HEK293 (cell line): ENCODE data around the gene R3HDML.

Experiments
- CTCF ChIA-PET: fragments of 350-600 bp; formaldehyde crosslinking; extraction: SDS; loops from one replicate; lab custom pipeline; 2021; ENCODE audit warnings: antibody characterized with exemption; lab: Yijun Ruan, JAX
- POLR2A ChIA-PET: fragments of 300-600 bp; formaldehyde crosslinking; extraction: SDS; loops from one replicate; lab custom pipeline; 2020; ENCODE audit warnings: antibody characterized with exemption, inconsistent platforms; lab: Yijun Ruan, JAX
- H3K27ac ChIP-seq: fragments of 200-500 bp; sonication (Bioruptor generic); 2 replicates; pipeline ENCODE4 v1.5.1; 2014; ENCODE audit warnings: low read depth, low read length, control low read depth, inconsistent platforms; ENCODE audit errors: extremely low read depth
- H3K36me3 ChIP-seq, 2 experiments: fragments of 200-500 bp in 1 of 2; sonication (Bioruptor generic) in 1 of 2; 1 replicate in 1 of 2; 2 replicates in 1 of 2; pipeline ENCODE4 v1.5.1; 2014 to 2017; ENCODE audit warnings: inconsistent platforms in 2 of 2, low read length in 2 of 2; ENCODE audit not compliant: control insufficient read depth in 2 of 2, insufficient read depth in 1 of 2
- H3K4me1 ChIP-seq: fragments of 200-500 bp; sonication (Bioruptor generic); 2 replicates; pipeline ENCODE4 v1.5.1; 2014; ENCODE audit warnings: mild to moderate bottlenecking, low read length, inconsistent platforms; ENCODE audit not compliant: control insufficient read depth, insufficient read depth
- H3K4me3 ChIP-seq: 2 replicates; pipeline ENCODE4 v1.5.1; 2011; ENCODE audit warnings: low read depth, mild to moderate bottlenecking, control low read depth, low read length, moderate library complexity
- H3K9me3 ChIP-seq: fragments of 200-500 bp; sonication (Bioruptor generic); 2 replicates; pipeline ENCODE4 v1.5.1; 2014; ENCODE audit warnings: low read depth, low read length, inconsistent platforms; ENCODE audit not compliant: control insufficient read depth, insufficient read depth
- EGR2 ChIP-seq: fragments of 450-650 bp; formaldehyde crosslinking; IDR thresholded peaks from 2 replicates; pipeline ENCODE4 v1.5.1; 2016; ENCODE audit warnings: low read depth, missing biosample characterization, missing genetic modification characterization
- KLF16 ChIP-seq: fragments of 450-650 bp; formaldehyde crosslinking; IDR thresholded peaks from 2 replicates; pipeline ENCODE4 v1.5.1; 2017; ENCODE audit warnings: missing biosample characterization, missing genetic modification characterization
- PRDM1 ChIP-seq: fragments of 450-650 bp; formaldehyde crosslinking; IDR thresholded peaks from 2 replicates; pipeline ENCODE4; 2016; ENCODE audit warnings: missing biosample characterization, missing genetic modification characterization
- WT1 ChIP-seq: fragments of 450-650 bp; formaldehyde crosslinking; IDR thresholded peaks from 2 replicates; pipeline ENCODE4 v1.5.1; 2016; ENCODE audit warnings: missing biosample characterization, missing genetic modification characterization
- ZNF157 ChIP-seq: fragments of 450-650 bp; formaldehyde crosslinking; IDR thresholded peaks from 2 replicates; pipeline ENCODE4 v1.5.1; 2016; ENCODE audit warnings: missing biosample characterization, missing genetic modification characterization
- ZNF24 ChIP-seq: fragments of 450-650 bp; formaldehyde crosslinking; IDR thresholded peaks from 2 replicates; pipeline ENCODE4 v1.5.1; 2016; ENCODE audit warnings: missing biosample characterization, missing genetic modification characterization
- ZNF292 ChIP-seq: fragments of 450-650 bp; formaldehyde crosslinking; IDR thresholded peaks from 2 replicates; pipeline ENCODE4 v1.5.1; 2016; ENCODE audit warnings: low read depth, missing biosample characterization, missing genetic modification characterization, borderline replicate concordance
- ZNF341 ChIP-seq: fragments of 450-650 bp; formaldehyde crosslinking; IDR thresholded peaks from 2 replicates; pipeline ENCODE4; 2016; ENCODE audit warnings: low read depth, missing biosample characterization, missing genetic modification characterization
- ZNF510 ChIP-seq: fragments of 450-650 bp; formaldehyde crosslinking; IDR thresholded peaks from 2 replicates; pipeline ENCODE4 v1.5.1; 2018; ENCODE audit warnings: mild to moderate bottlenecking, missing genetic modification characterization, missing biosample characterization; ENCODE audit not compliant: insufficient replicate concordance
- ZNF670 ChIP-seq: fragments of 450-650 bp; formaldehyde crosslinking; IDR thresholded peaks from 2 replicates; pipeline ENCODE4 v1.5.1; 2016; ENCODE audit warnings: missing biosample characterization, missing genetic modification characterization, low read depth
- ZSCAN23 ChIP-seq: fragments of 450-650 bp; formaldehyde crosslinking; IDR thresholded peaks from 2 replicates; pipeline ENCODE4 v1.5.1; 2016; ENCODE audit warnings: missing biosample characterization, missing genetic modification characterization
- TF ChIP-seq, protein P1 (sequence below): fragments of 450-650 bp; formaldehyde crosslinking; IDR thresholded peaks from 2 replicates; pipeline ENCODE4 v1.5.1; 2016; ENCODE audit warnings: missing biosample characterization, missing genetic modification characterization
- TF ChIP-seq, protein P2 (sequence below): fragments of 450-650 bp; formaldehyde crosslinking; IDR thresholded peaks from 2 replicates; pipeline ENCODE4 v1.5.1; 2016; ENCODE audit warnings: missing biosample characterization, missing genetic modification characterization

The R3HDML gene

DNA sequence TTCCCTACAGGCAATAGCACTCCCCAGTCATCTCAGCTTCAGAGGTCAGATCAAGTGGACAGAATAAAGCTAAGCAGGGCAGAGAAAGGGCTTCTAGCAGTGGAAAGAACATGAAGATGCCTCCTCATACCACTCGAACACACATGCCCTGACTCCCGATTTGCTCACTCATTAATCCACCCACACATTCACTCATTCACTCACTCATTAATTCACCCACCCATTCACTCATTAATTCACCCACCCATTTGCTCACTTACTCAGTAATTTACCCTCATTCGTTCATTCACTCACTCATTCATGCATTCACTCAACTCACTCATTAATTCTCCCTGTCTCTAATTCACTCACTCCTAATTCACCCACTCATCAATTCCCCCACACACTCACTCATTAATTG lies 62.6 kb downstream of the R3HDML start:
- ChIA-PET POLR2A (no interaction called here), CTCF (interaction anchor here (1.1 to 1.3 kb wide), 4 partner anchors 11 to 184 kb away, joined by 3 to 5 read pairs (median 4); no protein-coding TSS in a partner anchor)
- H3K36me3 ChIP-seq = no peaks in the 10 kb centered on the region
- no peak overlapping the region for H3K27ac ChIP-seq
- TF ChIP-seq ZNF510 (tag by site-specific recombination) (no peak), ZNF24 (tag by site-specific recombination) (peak; percentile 79), PRDM1 (tag by site-specific recombination) (peak; percentile 68; the same call in 1 of the 2 replicates), EGR2 (tag by site-specific recombination) (peak; percentile 36), ZNF292 (tag by site-specific recombination) (no peak), WT1 (tag by site-specific recombination) (no peak)
- TF ChIP-seq, protein P1, sequence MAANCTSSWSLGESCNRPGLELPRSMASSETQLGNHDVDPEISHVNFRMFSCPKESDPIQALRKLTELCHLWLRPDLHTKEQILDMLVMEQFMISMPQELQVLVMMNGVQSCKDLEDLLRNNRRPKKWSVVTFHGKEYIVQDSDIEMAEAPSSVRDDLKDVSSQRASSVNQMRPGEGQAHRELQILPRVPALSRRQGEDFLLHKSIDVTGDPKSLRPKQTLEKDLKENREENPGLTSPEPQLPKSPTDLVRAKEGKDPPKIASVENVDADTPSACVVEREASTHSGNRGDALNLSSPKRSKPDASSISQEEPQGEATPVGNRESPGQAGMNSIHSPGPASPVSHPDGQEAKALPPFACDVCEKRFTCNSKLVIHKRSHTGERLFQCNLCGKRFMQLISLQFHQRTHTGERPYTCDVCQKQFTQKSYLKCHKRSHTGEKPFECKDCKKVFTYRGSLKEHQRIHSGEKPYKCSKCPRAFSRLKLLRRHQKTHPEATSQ (tag by site-specific recombination) = no peak
- no peaks in the 10 kb centered on the region for H3K4me1 ChIP-seq
- no peaks in the 10 kb centered on the region for H3K9me3 ChIP-seq
- H3K4me3 ChIP-seq = no peak overlapping the region

- H3K4me3 ChIP-seq = no peak overlapping the region
- no peak overlapping the region for H3K27ac ChIP-seq
- no peaks in the 10 kb centered on the region for H3K4me1 ChIP-seq
- no peaks in the 10 kb centered on the region for H3K36me3 ChIP-seq
- no peaks in the 10 kb centered on the region for H3K9me3 ChIP-seq
- POLR2A ChIA-PET = no interaction called here
- TF ChIP-seq ZSCAN23 (tag by site-specific recombination) = no peak
- TF ChIP-seq ZNF157 = no peak
- TF ChIP-seq ZNF670 (tag by site-specific recombination) = no peak
- no peak for TF ChIP-seq KLF16 (tag by site-specific recombination)
- no peak for TF ChIP-seq ZNF341 (tag by site-specific recombination)
- TF ChIP-seq, protein P2, sequence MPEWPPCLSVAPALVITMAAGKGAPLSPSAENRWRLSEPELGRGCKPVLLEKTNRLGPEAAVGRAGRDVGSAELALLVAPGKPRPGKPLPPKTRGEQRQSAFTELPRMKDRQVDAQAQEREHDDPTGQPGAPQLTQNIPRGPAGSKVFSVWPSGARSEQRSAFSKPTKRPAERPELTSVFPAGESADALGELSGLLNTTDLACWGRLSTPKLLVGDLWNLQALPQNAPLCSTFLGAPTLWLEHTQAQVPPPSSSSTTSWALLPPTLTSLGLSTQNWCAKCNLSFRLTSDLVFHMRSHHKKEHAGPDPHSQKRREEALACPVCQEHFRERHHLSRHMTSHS = no peak
- no peak for TF ChIP-seq ZNF292 (tag by site-specific recombination)
- no peak for TF ChIP-seq ZNF24 (tag by site-specific recombination)
- TF ChIP-seq, all 188 proteins: peak for 0
- CTCF ChIA-PET = no interaction called here
Measured at GRCh38 chr20:44400671-44400969, 63.8 kb downstream of the R3HDML start.
